MCF 10A (cell line): ENCODE measurements around the gene ABCC1. TPM values are rescaled to one million over a fixed set of nuclear protein-coding genes. Genes with fewer than 3 reads are reported as not detected.

Experiments
- BruUV-seq: library from RNA; stranded (reverse); fragments of 400-500 nt; replicated peaks from 2 replicates; lab custom pipeline; 2021; lab: Mats Ljungman, UMichigan
- CTCF ChIA-PET: fragments of 300-600 bp; sonication (Branson Sonifier 250); formaldehyde crosslinking; extraction: SDS; loops from one replicate; lab custom pipeline; 2021; ENCODE audit warnings: antibody characterized with exemption, inconsistent platforms; lab: Yijun Ruan, JAX
- POLR2A ChIA-PET: fragments of 300-600, 350-650 bp; sonication (Branson Sonifier 250); formaldehyde crosslinking; extraction: SDS; loops from one replicate; lab custom pipeline; 2020; ENCODE audit warnings: antibody characterized with exemption, inconsistent platforms; lab: Yijun Ruan, JAX
- DNase-seq: peaks from one replicate; pipeline ENCODE4 v3.0.0-alpha.2; 2018; ENCODE audit not compliant: unreplicated experiment
- H3K27ac Mint-ChIP-seq: one replicate; pipeline ENCODE4 v1.8.0; 2022; ENCODE audit warnings: mild to moderate bottlenecking, low read depth, mixed read lengths; ENCODE audit not compliant: unreplicated experiment
- H3K27me3 Mint-ChIP-seq: one replicate; pipeline ENCODE4 v1.8.0; 2022; ENCODE audit warnings: mixed read lengths; ENCODE audit not compliant: insufficient read depth, unreplicated experiment
- H3K36me3 Mint-ChIP-seq: one replicate; pipeline ENCODE4 v1.8.0; 2022; ENCODE audit warnings: mild to moderate bottlenecking, moderate library complexity, mixed read lengths; ENCODE audit not compliant: insufficient read depth, unreplicated experiment
- H3K4me1 Mint-ChIP-seq: one replicate; pipeline ENCODE4 v1.8.0; 2022; ENCODE audit warnings: mixed read lengths; ENCODE audit not compliant: insufficient read depth, unreplicated experiment
- H3K4me3 Mint-ChIP-seq: one replicate; pipeline ENCODE4 v1.8.0; 2022; ENCODE audit warnings: mild to moderate bottlenecking, moderate library complexity, mixed read lengths; ENCODE audit not compliant: unreplicated experiment
- H3K9me3 Mint-ChIP-seq: one replicate; pipeline ENCODE4 v1.8.0; 2022; ENCODE audit warnings: mixed read lengths; ENCODE audit not compliant: unreplicated experiment
- intact Hi-C: fragments of 100-400 bp; cut with micrococcal nuclease; formaldehyde crosslinking; loops from 2 replicates; pipeline ENCODE4 v1.14.1; 2022
- total RNA-seq: library from RNA; stranded (reverse); gene quantifications from 2 replicates; pipeline ENCODE4 v1.2.3, GENCODE V29; 2022
- TF ChIP-seq, protein P1 (sequence below): fragments of 200-600 bp; IDR thresholded peaks from one replicate; pipeline ENCODE4 v1.8.0; 2022; ENCODE audit warnings: antibody characterized with exemption, mild to moderate bottlenecking; ENCODE audit not compliant: unreplicated experiment

Gene ABCC1
- total RNA-seq, 1 experiment from 2014 or later: 72.5 TPM

DNA sequence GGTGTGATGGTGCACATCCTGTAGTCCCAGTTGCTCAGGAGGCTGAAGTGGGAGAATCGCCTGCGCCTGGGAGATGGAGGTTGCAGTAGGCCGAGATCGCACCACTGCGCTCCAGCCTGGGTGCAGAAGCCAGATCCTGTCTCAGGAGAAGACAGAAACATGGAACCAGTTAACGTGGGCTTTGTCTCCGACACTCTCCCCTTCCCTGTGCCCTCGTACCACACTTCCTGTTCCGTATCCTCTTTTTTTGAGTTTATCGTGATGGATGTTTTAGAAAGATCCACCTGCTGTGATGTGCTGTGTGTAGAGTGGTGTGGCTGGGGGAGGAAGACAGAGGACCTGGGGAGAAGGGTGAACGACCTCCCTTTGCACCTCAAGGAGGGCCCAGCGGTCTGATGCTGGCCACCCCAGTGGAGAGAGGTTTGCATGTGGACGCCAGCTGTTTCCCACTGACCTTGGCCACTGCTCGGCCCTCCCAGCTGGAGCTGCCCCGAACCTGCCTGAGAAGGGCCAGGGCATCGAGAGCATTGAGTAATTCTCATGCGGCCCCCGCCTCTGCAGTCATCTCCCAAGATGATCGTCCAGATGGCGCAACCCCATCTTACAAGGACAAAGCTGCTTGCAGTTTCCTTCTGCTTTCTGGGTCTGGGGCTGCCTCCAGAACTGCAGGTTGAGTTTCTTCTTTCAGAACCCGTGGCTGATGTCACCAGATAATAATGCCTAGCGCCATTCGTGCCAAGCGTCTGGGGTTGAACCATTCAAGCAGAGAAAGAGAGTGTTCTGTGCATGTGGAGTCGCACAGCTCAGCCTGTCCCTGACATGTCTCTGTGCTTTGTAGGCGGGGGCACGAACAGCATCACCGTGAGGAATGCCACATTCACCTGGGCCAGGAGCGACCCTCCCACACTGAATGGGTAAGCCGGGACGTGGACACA lies 126.3 kb downstream of the ABCC1 start:
- H3K4me1 Mint-ChIP-seq: no peaks in the 10 kb centered on the region
- POLR2A ChIA-PET: interaction anchor here (0.6 kb wide), 1 partner anchor 24 kb away, joined by 3 read pairs; no protein-coding TSS in a partner anchor
- no peak for DNase-seq
- TF ChIP-seq, protein P1, sequence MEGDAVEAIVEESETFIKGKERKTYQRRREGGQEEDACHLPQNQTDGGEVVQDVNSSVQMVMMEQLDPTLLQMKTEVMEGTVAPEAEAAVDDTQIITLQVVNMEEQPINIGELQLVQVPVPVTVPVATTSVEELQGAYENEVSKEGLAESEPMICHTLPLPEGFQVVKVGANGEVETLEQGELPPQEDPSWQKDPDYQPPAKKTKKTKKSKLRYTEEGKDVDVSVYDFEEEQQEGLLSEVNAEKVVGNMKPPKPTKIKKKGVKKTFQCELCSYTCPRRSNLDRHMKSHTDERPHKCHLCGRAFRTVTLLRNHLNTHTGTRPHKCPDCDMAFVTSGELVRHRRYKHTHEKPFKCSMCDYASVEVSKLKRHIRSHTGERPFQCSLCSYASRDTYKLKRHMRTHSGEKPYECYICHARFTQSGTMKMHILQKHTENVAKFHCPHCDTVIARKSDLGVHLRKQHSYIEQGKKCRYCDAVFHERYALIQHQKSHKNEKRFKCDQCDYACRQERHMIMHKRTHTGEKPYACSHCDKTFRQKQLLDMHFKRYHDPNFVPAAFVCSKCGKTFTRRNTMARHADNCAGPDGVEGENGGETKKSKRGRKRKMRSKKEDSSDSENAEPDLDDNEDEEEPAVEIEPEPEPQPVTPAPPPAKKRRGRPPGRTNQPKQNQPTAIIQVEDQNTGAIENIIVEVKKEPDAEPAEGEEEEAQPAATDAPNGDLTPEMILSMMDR: no peak
- CTCF ChIA-PET: interaction anchor here (0.5 to 0.7 kb wide), 3 partner anchors 42 to 102 kb away, joined by 3 to 4 read pairs (median 4); no protein-coding TSS in a partner anchor
- no peak overlapping the region for H3K4me3 Mint-ChIP-seq
- H3K9me3 Mint-ChIP-seq: no peaks in the 10 kb centered on the region
- H3K36me3 Mint-ChIP-seq: peaks cover 64% of the 10 kb centered on the region
- no TSS peak for BruUV-seq
- intact Hi-C loops: no loop called here
- H3K27ac Mint-ChIP-seq: no peak overlapping the region
- H3K27me3 Mint-ChIP-seq: no peaks in the 10 kb centered on the region

DNA sequence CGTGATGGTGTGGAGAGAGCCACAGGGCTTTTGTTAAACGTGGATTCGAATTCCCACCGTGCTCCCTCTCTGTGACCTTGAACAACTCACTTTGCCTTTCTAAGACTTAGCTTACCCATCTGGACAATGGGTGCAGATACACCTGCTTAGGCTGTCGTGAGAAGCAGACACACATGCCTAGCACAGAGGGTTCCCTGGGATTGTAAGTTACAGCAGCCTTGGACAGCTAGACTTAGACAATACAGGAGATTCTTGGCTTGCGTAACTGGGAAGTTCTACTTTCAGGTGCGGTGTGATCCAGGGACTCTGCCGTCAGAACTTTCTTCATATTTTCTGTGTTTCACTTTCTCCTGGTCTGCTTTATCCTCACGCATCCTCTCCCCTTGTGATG lies 127.0 kb downstream of the ABCC1 start:
- no peak overlapping the region for H3K27ac Mint-ChIP-seq
- POLR2A ChIA-PET: no interaction called here
- BruUV-seq: no TSS peak
- H3K9me3 Mint-ChIP-seq: no peaks in the 10 kb centered on the region
- TF ChIP-seq, protein P1: no peak
- H3K36me3 Mint-ChIP-seq: peaks cover 70% of the 10 kb centered on the region
- intact Hi-C loops: no loop called here
- DNase-seq: no peak
- H3K4me3 Mint-ChIP-seq: no peak overlapping the region
- H3K27me3 Mint-ChIP-seq: no peaks in the 10 kb centered on the region
- CTCF ChIA-PET: interaction anchor here (0.5 to 0.8 kb wide), 2 partner anchors 45 to 202 kb away, joined by 3 to 5 read pairs; no protein-coding TSS in a partner anchor
- no peaks in the 10 kb centered on the region for H3K4me1 Mint-ChIP-seq

DNA sequence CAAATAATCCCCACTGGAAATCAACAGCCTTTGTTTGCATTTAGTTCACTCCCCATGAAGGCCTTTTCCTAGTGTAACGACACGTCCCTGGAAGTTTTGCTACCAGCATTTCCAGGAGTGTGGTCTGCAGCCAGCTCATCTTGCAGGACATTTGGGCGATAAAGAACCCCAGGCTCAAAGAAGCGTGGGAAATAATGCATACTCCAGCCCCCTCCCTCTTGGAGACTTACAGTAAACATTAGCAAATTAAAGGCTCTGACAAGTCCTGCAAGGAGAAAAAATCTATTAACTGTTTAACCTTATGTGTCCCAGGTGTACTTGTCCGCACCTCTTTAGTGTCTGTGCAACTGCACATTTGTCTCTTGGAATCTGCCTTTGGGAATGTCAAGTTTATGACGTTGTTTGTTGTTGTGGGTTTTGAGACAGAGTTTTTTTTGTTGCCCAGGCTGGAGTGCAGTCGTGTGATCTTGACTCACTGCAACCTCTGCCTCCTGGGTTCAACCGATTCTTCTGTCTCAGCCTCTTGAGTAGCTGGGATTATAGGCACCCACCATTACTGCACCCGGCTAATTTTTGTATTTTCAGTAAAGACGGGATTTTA lies 131.1 kb downstream of the ABCC1 start:
- TF ChIP-seq, protein P1: no peak
- Mint-ChIP-seq H3K4me3 (no peak overlapping the region), H3K27ac (no peak overlapping the region), H3K27me3 (no peaks in the 10 kb centered on the region), H3K4me1 (no peaks in the 10 kb centered on the region), H3K36me3 (peaks cover 89% of the 10 kb centered on the region), H3K9me3 (no peaks in the 10 kb centered on the region)
- intact Hi-C loops: no loop called here
- ChIA-PET CTCF (interaction anchor here (0.6 to 2.2 kb wide), 3 partner anchors 47 to 206 kb away, joined by 3 to 15 read pairs (median 3); no protein-coding TSS in a partner anchor), POLR2A (no interaction called here)
- no TSS peak for BruUV-seq
- DNase-seq: no peak

DNA sequence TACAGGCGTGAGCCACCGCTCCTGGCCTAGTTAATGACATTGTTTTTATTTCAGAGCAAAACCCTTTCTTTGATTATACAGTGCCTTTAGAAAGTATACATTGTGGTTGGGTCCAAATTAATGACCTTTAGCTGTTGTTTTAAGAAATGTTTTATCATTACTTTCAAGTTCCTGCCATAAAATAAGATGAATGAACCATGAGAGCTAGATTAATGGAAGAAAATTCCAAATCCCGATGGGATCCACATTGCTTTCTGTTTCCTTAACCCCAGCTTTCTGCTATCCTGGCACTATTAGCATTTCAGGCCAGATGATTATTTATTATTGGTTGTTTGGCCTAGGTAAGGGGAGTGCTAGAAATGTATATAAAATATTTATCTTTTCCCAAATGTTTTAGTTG lies 131.7 kb downstream of the ABCC1 start:
- Mint-ChIP-seq H3K27ac (no peak overlapping the region), H3K4me3 (no peak overlapping the region), H3K36me3 (peaks cover 86% of the 10 kb centered on the region), H3K4me1 (no peaks in the 10 kb centered on the region), H3K9me3 (no peaks in the 10 kb centered on the region), H3K27me3 (no peaks in the 10 kb centered on the region)
- TF ChIP-seq, protein P1: no peak
- DNase-seq: no peak
- BruUV-seq: no TSS peak
- intact Hi-C loops: no loop called here
- POLR2A ChIA-PET: no interaction called here
- CTCF ChIA-PET: interaction anchor here (0.7 to 2.2 kb wide), 2 partner anchors 203 to 206 kb away, joined by 3 to 15 read pairs; no protein-coding TSS in a partner anchor
